IPS DF 4.7 (cell line): Measurements from ENCODE around the gene ULK1.
"Not testable (repeated sequence)": the region's sequence is repeated elsewhere in the genome, so short reads cannot be mapped to it uniquely, and the experiment has no call there.

Source experiments
- DNase-seq: peaks from one replicate; pipeline ENCODE4 v3.0.0-alpha.2; 2013; ENCODE audit warnings: low spot score; ENCODE audit errors: extremely low read depth

Gene ULK1

GRCh38 chr12:131861261-131862083 lies 33.0 kb upstream of the ULK1 start:
- DNase-seq: no peak

- DNase-seq: no peak
Measured at GRCh38 chr12:131862084-131862441, 32.4 kb upstream of the ULK1 start.

- DNase-seq: no peak
Measured at GRCh38 chr12:131862600-131862993, 31.8 kb upstream of the ULK1 start.

GRCh38 chr12:131862994-131863710 lies 31.3 kb upstream of the ULK1 start:
- no peak for DNase-seq

- no peak for DNase-seq
Measured at GRCh38 chr12:131863711-131864396, 30.6 kb upstream of the ULK1 start.

GRCh38 chr12:131864469-131864868 lies 30.0 kb upstream of the ULK1 start:
- DNase-seq: no peak

GRCh38 chr12:131865180-131865875 lies 29.1 kb upstream of the ULK1 start:
- no peak for DNase-seq

GRCh38 chr12:131867471-131867870 lies 27.0 kb upstream of the ULK1 start:
- DNase-seq: no peak

- no peak for DNase-seq
Measured at GRCh38 chr12:131867891-131868675, 26.3 kb upstream of the ULK1 start.

GRCh38 chr12:131869871-131870418 lies 24.5 kb upstream of the ULK1 start:
- DNase-seq: no peak

GRCh38 chr12:131871677-131872076 lies 22.7 kb upstream of the ULK1 start:
- DNase-seq: no peak

- DNase-seq: no peak
Measured at GRCh38 chr12:131872154-131873051, 22.0 kb upstream of the ULK1 start.

- DNase-seq: no peak
Measured at GRCh38 chr12:131873293-131873692, 21.1 kb upstream of the ULK1 start.

- DNase-seq: not testable (repeated sequence)
Measured at GRCh38 chr12:131874972-131875371, 19.4 kb upstream of the ULK1 start.

GRCh38 chr12:131877216-131877615 lies 17.2 kb upstream of the ULK1 start:
- not testable (repeated sequence) for DNase-seq

- DNase-seq: not testable (repeated sequence)
Measured at GRCh38 chr12:131878436-131878835, 16.0 kb upstream of the ULK1 start.

GRCh38 chr12:131882804-131883520 lies 11.5 kb upstream of the ULK1 start:
- DNase-seq: no peak

GRCh38 chr12:131883521-131883900 lies 10.9 kb upstream of the ULK1 start:
- no peak for DNase-seq

- DNase-seq: not testable (repeated sequence)
Measured at GRCh38 chr12:131885076-131885475, 9.3 kb upstream of the ULK1 start.
